HG03342 (cell line): Measurements from ENCODE around the gene RFLNA.

Experiments
- ATAC-seq: cut with Tn5 transposase; IDR thresholded peaks from one replicate; pipeline ENCODE4 v1.9.1; 2021; ENCODE audit warnings: mild to moderate bottlenecking, moderate library complexity; ENCODE audit not compliant: unreplicated experiment

Gene RFLNA

DNA sequence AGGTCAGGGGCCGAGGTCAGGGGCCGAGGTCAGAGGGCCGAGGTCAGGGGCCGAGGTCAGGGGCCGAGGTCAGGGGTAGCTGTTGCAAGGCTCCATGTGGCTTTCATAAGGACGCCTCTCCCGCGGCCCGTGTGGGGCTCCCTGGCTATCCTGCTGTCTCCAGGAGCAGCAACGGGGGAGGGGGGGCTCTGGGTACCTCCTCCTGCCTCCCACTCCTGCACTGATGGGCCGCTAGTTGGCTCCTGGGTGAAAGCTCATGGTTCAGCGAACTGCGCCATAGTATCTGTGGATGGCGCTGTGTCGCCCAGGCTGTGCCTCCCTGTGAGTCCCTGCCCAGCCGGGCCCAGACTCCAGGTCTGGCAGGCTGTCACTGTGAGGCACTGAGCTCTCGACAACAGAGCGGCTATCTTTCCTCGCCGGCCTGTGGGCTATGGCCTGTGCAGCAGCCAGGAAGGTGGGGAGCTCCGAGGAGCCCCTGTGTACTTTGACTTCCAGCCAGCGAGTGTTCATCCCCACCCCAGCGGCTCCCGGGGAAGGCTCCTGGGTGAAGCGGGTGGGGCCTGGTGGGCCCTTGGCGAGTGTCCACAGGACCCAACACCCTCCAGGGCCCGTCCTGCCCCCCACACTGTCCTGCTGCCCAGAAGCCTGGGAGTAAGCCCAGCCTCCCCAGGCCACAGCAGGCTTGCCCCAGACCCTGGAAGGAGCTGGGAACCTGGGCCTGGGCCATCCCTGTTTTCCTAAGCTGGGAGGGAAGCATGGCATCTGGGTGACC lies 8.1 kb downstream of the RFLNA start:
- ATAC-seq = no peak

DNA sequence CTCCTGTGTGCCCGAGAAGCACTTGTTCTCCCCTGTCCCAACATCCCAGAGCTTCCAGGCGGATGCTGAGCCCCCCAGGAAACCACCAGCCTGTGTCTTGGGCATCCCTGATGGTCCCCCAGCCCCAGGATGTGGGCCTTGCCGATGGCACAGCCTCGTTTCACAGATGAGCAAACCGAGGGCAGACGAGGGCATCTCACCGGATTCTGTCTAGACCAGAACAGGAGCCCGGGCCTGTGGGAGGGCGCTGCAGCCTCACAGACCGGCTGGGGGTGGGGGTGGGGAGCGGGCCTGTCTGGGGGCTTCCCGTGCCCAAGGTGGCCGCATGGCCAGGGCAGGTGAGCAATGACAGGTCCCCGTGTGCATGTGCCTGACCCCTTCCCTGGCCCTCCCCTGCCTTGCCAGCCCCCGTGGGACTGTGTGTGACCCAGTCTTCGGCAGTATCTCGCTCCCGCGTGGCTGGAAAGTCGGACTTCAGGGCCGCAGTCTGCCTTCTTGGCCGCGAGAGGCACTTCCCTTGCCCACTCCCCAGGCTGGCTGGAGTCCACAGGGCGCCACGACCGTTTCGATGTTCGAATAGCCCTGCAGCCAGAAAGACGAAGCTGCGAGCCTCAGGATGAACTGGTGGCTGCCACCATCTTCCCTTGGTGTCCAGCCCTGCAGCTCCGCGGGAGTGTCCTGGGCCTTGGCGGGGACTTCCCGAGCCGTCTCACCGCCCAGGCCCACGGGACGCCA lies 8.9 kb downstream of the RFLNA start:
- ATAC-seq = no peak

DNA sequence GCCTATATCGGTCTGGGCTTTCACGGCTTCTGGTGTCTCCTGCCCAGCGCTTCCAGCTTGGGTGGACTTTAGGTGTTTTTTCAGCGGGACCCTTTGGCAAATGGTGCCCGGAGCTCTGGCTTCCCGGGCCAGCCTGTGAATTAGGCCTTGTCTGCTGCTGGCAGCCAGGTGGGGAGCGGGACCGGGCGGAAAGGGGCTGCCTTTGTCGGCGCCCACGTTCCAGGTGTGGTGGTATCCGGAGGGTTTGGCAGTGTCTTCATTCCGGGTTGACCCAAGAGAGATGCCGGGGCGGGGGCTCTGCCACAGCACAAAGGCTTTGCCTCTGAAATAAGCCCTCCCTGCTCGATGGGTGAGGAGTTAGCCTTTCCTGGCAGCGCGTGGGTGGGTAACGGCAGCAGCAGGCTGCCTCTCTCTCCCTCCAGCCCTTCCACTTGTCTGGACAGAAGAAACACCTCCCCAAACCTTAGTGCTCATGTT lies 9.5 kb downstream of the RFLNA start:
- ATAC-seq = no peak

DNA sequence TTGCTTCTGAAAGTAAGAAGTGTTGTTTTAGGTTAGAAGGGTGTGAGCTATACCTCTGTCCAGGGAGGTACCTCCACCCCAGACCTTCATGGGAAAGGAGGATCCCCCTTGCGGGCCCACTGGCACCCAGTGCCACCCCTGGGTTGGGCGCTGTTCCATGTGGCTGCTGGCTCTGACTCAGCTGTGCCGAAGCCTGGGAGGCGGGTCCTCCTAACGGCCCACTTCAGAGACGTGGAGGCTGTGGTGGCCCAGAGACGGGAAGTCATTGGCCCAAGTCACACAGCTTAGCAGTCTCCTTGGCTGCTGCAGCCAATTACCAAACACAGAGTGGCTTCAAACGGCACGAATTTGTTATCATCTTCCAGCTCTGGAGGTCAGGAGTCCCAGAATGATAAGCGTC lies 10.2 kb downstream of the RFLNA start:
- no peak for ATAC-seq

DNA sequence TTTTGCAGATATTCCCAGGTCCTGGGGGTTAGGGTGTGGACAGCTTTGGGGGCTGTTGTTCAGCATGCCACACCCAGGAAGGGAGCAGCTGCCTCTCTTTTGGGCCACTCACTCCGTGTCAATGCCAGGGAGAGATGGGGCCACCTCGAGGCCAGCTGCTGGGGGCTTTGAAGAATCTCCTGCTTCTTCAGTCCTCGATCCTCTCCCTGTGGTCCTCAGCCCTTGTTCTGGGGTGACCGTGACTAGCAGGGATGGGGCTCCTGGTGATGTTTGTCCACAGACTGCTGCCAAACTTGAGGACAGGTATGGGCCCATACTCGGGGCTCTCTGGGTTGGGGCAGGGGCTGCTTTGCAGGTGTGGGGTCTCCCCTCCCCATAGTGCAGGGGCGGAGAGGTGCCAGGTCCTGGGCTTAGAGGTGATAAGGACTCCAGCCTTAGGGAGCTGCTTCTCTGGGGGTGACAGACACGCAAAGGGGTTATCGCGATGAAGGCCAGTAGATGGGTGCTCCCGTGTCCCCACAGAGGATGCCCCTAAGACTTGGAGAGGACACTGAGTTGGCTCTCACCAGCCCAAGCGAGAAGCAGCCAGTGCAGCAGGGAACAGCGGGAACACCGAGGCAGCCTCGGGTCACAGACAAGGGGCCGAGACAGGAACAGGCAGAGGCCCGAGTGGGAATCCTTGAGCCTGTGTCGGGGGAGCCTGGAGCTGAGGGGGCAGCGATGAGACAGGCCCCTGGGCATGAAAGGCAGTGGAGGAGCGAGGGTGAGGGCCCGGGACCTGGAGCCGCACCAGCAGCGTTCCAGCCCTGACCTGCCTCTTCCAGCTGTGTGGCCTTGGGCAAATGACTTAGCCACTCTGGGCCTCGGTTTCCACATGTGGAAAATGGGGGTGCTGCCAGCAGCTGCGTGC lies 11.1 kb downstream of the RFLNA start:
- no peak for ATAC-seq

DNA sequence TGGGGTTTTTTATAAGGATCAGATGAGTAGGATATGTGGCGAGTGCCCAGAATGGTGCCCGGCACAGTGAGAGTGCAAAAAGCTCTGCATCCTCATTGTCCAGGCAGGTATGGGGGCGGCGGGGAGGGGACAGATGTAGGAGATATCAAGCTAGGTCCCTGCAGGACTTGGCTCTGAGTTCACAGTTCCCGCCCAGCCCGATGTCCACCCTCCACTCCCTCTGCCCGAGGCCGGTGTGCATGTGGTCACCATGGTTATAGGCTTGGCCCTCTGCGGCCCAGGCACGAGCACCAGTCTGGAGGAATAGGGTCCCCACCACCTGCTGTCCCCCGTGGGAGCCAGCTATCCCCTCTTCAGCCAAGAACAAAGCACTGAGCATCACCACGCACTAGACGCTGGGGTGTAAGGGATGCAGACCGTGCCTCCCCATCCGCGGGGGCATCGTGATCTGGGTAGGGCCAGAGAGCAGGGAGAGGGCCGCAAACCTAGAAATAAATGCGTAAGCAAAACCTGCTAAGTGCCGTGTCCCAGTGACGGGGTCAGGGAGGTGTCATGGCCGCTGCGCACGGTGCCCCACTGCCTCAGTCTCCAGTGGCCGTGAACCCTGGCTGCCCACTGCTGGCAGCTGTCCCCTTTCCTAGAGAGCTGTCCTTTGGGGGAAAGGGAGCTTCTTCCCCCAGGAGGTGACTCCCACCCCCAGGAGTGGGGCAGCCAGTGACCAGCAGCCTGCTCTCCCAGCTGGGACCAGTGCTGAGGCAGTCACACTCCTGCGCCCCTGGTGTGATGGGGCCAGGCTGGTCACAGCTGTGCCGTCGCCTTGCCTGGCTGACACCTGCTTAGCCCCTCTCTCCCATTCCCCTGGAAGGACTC lies 12.0 kb downstream of the RFLNA start:
- no peak for ATAC-seq

DNA sequence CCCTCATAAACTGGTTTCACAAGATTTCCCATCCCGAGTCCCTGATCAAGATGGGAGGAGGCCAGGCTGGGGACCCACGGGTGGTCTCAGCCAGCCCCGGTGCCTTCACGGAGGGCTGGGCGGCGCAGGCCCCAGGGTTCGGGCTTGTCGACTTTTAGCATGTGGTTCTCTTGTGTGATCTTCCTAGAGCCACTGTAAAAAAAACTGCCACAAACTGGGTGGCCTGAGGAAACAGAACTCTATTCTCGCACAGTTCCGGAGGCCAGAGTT lies 12.6 kb downstream of the RFLNA start:
- no peak for ATAC-seq

DNA sequence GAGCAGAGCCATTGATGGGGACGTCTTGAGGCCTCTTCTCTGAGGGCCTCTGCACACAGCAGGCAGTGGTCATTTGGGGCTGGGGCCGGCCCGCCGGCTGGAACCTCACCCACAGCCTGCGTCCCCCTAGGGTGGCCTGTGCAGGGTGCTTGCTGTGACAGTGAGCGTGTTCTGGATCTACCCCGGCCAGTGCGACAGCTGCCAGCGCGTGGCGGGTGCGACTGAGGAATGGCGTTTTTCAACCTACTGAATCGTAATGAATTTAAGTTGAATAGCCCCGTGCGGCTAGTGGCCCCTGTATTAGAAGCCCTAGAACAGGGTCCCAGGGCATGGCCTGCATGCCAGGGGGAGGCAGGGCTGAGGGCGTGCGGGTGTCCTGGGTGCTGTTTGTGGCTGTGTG lies 13.8 kb downstream of the RFLNA start:
- no peak for ATAC-seq

DNA sequence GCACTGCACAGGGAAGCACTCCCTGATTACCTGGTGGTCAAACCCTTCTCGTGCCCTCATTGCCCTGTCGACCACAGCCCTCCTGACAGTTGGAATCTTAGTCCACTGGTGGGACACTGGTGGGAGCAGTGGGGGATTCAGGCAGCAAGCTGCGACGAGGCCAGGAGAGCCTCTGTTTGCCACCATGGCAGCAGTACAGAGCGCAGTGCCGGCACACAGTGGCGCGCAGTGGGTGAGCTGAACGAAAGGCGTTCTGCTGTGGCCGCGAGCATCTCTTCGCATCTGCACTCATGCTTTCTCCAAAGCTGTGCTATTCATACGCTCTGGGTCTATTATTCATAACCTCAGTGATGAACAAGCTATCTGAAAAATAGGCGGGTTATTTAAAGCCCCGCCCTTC lies 14.3 kb downstream of the RFLNA start:
- no peak for ATAC-seq

DNA sequence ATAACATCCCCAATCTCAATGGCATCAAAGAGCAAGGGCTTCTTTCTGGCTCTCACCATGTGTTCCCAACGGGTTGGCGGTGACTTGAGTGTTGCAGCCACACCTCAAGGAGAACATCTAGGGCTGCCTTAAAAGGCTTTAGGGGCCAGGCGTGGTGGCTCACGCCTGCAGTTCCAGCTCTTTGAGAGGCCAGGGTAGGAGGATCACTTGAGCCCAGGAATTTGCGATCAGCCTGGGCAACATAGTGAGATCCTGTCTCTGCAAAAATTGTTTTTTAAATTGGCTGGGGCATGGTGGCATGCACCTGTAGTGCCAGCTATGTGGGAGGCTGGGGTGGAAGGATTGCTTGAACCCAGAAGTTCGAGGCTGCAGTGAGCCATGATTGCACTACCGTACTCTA lies 14.9 kb downstream of the RFLNA start:
- no peak for ATAC-seq

DNA sequence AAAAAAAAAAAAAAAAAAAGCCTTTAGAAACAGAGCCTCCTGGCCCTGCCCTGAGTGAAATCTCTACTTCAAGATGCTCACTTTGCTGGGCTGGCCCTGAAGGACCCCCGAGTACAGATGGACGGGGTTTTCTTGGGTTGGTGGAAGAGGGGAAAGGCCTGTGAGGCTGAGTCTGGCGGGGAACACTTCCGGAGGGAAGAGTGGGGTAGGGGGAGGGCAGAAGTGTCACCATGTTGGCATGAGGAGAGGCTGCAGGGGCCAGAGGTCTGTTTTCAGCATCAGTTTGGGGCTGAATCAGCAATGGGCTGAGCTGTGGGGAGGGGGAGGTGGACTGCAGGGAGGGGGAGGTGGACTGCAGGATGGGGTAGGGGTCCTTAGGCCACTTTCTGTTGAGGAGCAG lies 15.3 kb downstream of the RFLNA start:
- ATAC-seq = no peak

DNA sequence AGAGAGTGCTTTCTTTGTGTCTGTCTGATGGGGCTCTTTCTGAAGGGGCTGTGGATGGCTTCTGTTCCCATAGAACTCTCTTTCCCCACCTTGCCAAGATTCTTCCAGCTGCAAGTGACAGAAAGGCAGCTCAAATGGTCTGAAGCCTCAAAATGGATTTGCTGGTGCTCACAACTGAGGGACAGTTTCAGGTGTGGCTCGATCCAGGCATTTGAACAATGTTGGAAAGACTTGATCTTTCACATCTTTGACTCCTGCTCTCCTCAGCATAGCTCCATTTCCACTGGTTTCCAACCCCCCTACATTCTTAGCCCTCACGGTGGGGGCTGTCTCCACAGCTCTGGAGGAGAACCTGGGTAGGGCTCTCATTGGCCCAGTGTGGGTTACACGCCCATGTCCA lies 15.9 kb downstream of the RFLNA start:
- no peak for ATAC-seq

DNA sequence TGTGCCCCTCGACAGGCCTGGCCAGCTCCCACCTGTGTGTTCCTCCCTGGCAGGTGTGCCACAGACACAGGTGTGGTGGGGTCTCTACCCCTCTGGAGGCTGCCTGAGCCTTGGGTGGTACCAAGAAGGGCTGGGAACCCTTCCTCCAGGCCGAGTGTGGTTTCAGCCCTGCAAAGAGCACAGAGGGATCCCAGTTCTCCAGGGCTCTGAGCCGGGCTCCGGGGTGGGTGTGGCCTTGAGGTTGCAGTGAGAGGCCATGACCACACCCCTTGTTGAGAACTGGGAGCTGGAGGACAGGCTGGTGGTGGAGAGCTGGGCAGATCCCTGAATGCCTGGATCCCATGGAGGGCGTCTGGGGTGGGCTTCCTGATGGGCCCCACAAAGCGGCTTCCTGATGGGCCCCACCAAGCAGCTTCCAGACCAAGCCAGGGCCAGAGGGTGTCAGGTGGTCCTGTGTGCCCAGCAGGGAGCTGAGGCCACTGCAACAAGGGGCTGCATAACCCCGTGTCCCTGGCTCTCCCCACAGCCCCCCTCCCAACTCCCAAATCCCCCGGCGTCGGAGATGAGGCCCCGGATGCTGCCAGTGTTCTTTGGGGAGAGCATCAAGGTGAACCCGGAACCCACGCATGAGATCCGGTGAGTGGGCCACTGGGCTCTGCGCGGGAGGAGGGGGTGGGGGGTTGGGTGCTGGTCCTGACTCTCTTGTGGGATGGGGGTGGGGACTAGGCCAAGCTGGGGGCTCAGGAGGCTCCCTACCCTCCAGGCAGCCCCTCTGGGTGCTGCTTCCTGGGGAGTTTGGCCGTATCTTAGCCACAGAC lies 16.6 kb downstream of the RFLNA start:
- ATAC-seq = no peak

DNA sequence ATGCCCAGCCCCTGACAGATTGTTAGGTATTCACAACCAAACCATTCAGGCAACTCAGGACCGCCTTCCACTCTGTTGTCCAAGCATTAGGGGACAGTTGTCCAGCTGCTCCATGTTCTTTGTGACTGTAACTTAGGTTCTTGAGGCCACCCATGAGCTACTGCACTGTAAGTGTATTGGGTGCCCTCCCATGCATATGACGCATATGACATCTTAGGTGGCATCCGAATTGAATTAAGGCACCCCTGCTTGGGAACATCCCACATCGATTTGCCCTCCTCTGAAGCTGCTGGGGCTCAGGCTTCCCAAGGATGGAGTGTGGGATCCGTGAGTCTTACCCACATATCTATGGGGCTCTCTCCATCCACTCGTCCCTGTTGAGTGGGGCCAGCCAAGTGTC lies 17.7 kb downstream of the RFLNA start:
- no peak for ATAC-seq

DNA sequence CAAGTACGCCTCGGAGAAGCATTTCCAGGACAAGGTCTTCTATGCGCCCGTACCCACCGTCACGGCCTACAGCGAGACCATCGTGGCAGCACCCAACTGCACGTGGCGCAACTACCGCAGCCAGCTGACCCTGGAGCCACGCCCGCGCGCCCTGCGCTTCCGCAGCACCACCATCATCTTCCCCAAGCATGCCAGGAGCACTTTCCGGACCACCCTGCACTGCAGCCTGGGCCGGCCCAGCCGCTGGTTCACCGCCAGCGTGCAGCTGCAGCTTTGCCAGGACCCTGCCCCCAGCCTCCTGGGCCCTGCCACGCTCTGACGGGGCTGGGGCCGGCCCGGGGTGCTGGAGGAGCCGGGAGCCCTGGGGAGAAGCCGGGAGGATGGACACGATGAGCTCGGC lies 19.3 kb downstream of the RFLNA start:
- ATAC-seq = no peak

DNA sequence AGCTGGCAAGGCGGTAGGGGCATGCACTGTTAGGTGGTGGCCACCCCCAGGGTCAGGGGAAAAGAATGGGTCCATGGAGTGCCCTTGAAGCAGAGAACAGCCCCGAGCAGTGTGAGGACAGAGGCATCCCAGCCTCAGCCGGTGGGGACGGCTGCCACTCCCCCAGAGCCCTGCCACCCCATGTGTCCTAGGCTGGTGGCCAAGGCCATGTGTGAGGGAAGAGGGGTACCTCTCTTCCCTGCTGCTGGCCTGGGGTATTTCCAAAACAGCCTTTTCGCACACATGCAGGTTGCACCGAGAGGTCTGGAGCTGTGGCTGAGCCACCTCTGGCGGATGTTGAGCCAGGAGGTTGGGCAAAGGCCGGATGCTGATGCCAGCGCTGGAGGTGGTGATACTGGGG lies 19.9 kb downstream of the RFLNA start:
- ATAC-seq = no peak

DNA sequence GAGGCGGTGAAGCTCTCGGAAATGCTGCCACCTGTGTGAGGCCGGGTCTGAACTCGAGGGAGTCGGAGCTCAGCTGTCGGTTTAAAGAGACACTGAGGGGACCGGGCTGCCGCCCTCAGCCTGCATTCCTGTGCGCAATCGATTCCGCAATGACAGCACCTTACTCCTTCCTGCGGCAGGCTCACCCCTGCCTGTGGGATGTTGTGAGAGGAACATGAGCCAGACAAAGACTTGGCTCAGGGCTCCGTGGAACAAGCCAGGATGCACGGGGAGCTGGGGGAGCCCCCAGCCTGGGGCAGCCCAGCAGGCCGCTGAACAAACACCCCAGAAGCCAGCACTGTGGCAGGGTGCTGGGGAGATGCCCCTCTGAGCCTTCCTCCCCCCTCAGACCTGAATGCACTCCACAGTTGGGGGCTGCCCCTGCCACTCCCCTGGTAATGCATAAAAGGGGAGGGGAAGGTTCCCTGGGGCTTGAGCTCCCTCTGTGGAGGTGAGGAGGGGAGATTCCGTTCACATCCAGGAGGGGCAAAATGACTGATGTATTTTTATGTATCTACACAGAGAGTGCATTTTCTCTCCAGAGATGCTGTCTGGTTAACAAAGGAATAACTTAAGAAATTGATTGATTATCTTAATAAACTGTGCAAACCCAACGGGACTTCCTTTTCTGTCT lies 20.6 kb downstream of the RFLNA start:
- ATAC-seq = no peak

DNA sequence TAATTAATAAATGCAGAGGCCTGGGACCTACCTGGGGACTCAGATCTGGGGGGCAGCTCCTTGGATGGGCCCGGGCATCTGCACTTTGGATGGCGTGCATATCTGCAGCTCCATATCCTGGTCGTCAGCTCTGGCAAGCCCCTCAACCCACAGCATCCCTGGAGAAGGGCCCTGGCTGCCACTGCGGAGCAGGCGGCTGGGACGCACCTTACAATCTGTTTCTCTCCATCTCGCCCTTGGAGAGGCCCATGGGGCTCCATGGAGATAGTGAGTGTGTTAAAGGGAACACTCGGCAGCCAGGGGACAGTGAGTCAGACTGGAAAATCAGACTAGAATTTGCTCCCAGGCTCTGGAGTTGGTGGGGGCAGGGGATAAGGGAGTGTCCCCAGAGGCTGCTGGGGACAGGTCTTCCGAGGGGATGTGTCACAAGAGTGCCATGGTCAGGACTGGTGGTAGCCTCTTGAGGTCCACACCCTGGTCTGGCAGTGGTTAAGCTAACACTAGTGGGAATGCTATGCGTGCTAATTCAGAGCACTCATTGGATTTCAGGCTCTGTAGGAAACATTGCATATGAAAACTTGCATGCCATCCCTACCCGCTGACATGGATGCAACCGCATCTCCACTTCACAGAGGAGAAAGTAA lies 21.5 kb downstream of the RFLNA start:
- no peak for ATAC-seq

DNA sequence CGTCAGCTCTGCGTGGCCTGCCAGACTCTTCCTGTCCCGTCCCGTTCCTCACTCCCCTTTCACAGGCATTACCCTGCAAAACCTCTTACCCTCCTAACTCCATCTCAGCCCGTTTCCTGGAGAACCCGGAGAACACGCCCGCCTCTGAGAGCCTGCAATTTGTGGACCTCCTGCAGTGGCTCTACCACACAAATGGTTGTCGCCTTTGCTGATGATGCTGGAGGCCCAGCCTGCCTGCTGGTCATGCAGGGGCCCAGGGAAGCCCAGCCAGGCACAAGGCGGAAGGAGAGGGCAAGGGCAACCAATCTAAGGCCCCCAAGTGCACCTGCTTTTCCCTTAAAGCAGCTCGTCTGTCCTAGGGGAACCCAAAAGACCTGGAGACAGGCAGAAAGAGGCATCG lies 22.5 kb downstream of the RFLNA start:
- ATAC-seq = no peak
